HepG2 (cell line): ENCODE data around the gene CMIP. TPM values are rescaled to one million over a fixed set of nuclear protein-coding genes. Genes with fewer than 3 reads are reported as not detected.
A peak's percentile ranks its signal among the peaks of the same experiment; 100 is the strongest.

ENCODE experiments used
- ATAC-seq: fragments of 200-7000 bp; cut with Tn5 transposase; 3 replicates; pipeline ENCODE4 v1.9.1; 2020; ENCODE audit warnings: mild to moderate bottlenecking, moderate library complexity
- BruUV-seq: library from RNA; stranded (reverse); fragments of 400-500 nt; replicated peaks from 2 replicates; lab custom pipeline; 2021; lab: Mats Ljungman, UMichigan
- CTCF ChIA-PET: fragments of 300-600 bp; formaldehyde crosslinking; extraction: SDS; loops from one replicate; lab custom pipeline; 2021; ENCODE audit warnings: low total read pairs, inconsistent platforms, low intra/inter-chr PET ratio; lab: Yijun Ruan, JAX
- POLR2A ChIA-PET: fragments of 350-600 bp; sonication (Branson Sonifier 250); formaldehyde crosslinking; loops from one replicate; lab custom pipeline; 2020; ENCODE audit warnings: antibody characterized with exemption, inconsistent platforms; lab: Yijun Ruan, JAX
- DNase-seq: peaks from one replicate; pipeline ENCODE4 v3.0.0-alpha.2; 2015; ENCODE audit warnings: low spot score
- FAIRE-seq: peaks from 3 replicates; lab custom pipeline; 2011; peaks lifted over from hg19 to GRCh38; lab: Jason Lieb, UNC
- H2AFZ ChIP-seq: one replicate; pipeline ENCODE4 v1.6.1; 2011; ENCODE audit warnings: low read length, inconsistent platforms
- H3K27ac ChIP-seq: fragments of 300-600 bp; 3 replicates; pipeline ENCODE4 v1.8.0; 2011; ENCODE audit warnings: mixed run types, mild to moderate bottlenecking, mixed read lengths, low read length, inconsistent platforms; ENCODE audit not compliant: insufficient read depth; ENCODE audit errors: extremely low read length
- H3K27me3 ChIP-seq, 2 experiments: fragments of 200-600 bp in 1 of 2; 2 replicates in 1 of 2; 3 replicates in 1 of 2; pipeline versions ENCODE4 v1.6.0 to v1.8.0; 2011; ENCODE audit warnings: low read length in 2 of 2, mild to moderate bottlenecking in 2 of 2, moderate library complexity in 2 of 2, inconsistent platforms in 1 of 2; ENCODE audit not compliant: insufficient read depth in 2 of 2, control insufficient read depth in 1 of 2
- H3K36me3 ChIP-seq, 2 experiments: fragments of 200-600 bp in 1 of 2; replicated peaks in 1 of 2; 2 replicates in 1 of 2; 3 replicates in 1 of 2; pipeline versions ENCODE4 v1.5.1 to v1.8.0; 2011; ENCODE audit warnings: low read length in 2 of 2, inconsistent platforms in 1 of 2; ENCODE audit not compliant: insufficient read depth in 2 of 2, control insufficient read depth in 1 of 2
- H3K4me1 ChIP-seq: 2 replicates; pipeline ENCODE4 v1.5.1; 2012; ENCODE audit warnings: low read length, inconsistent platforms; ENCODE audit not compliant: insufficient read depth
- H3K4me2 ChIP-seq: 2 replicates; pipeline ENCODE4 v1.6.0; 2011; ENCODE audit warnings: low read depth, low read length, inconsistent platforms
- H3K4me3 ChIP-seq, 3 experiments: fragments of 200-600 bp in 1 of 3; sonication (generic), shearing (Covaris generic) in 1 of 3; replicated peaks in 1 of 3; 2 replicates each; pipeline ENCODE4 v1.5.1; 2011 to 2016; ENCODE audit warnings: low read length in 3 of 3, inconsistent platforms in 2 of 3, low read depth in 2 of 3, mild to moderate bottlenecking in 2 of 3, control low read depth in 1 of 3, mixed read lengths in 1 of 3; ENCODE audit not compliant: insufficient read depth in 1 of 3
- H3K79me2 ChIP-seq: one replicate; pipeline ENCODE4 v1.6.1; 2011; ENCODE audit warnings: low read length, inconsistent platforms; ENCODE audit not compliant: insufficient read depth
- H3K9ac ChIP-seq: 2 replicates; pipeline ENCODE4 v1.6.0; 2011; ENCODE audit warnings: mild to moderate bottlenecking, low read depth, low read length, inconsistent platforms; ENCODE audit not compliant: insufficient read depth
- H3K9me3 ChIP-seq: 2 replicates; pipeline ENCODE4 v1.5.1; 2012; ENCODE audit warnings: mild to moderate bottlenecking, low read length
- H4K20me1 ChIP-seq: 2 replicates; pipeline ENCODE4 v1.6.0; 2011; ENCODE audit warnings: inconsistent platforms, mild to moderate bottlenecking, low read length, moderate library complexity; ENCODE audit not compliant: insufficient read depth
- ISL2 ChIP-seq: sonication (generic); formaldehyde crosslinking; IDR thresholded peaks from 2 replicates; pipeline ENCODE4 v1.5.0; 2020; ENCODE audit warnings: missing genetic modification reagents
- POLR2A ChIP-seq, 2 experiments: IDR thresholded peaks; 2 replicates each; pipeline ENCODE4 v1.6.1; 2011; ENCODE audit warnings: low read depth in 2 of 2, low read length in 2 of 2, mild to moderate bottlenecking in 1 of 2, moderate library complexity in 1 of 2; ENCODE audit not compliant: insufficient read depth in 1 of 2
- RFX3 ChIP-seq: IDR thresholded peaks from 2 replicates; pipeline ENCODE4 v1.6.1; 2016; ENCODE audit warnings: missing biosample characterization, missing genetic modification reagents
- RXRA ChIP-seq: sonication (generic); formaldehyde crosslinking; IDR thresholded peaks from 2 replicates; pipeline ENCODE4 v1.5.1; 2020; ENCODE audit warnings: missing genetic modification reagents
- STAG1 ChIP-seq: sonication (generic); formaldehyde crosslinking; IDR thresholded peaks from 2 replicates; pipeline ENCODE4 v1.4.0; 2020; ENCODE audit warnings: missing genetic modification reagents
- TARDBP ChIP-seq: sonication (generic); formaldehyde crosslinking; IDR thresholded peaks from 2 replicates; pipeline ENCODE4 v1.8.0; 2022; ENCODE audit warnings: mild to moderate bottlenecking, missing genetic modification reagents
- TBX2 ChIP-seq: sonication (generic); formaldehyde crosslinking; IDR thresholded peaks from 2 replicates; pipeline ENCODE4 v1.5.0; 2020; ENCODE audit warnings: missing genetic modification reagents, mild to moderate bottlenecking, borderline replicate concordance
- TFDP2 ChIP-seq: sonication (generic); formaldehyde crosslinking; IDR thresholded peaks from 2 replicates; pipeline ENCODE4 v1.4.0; 2020; ENCODE audit warnings: missing genetic modification reagents
- THAP8 ChIP-seq: sonication (generic); formaldehyde crosslinking; IDR thresholded peaks from 2 replicates; pipeline ENCODE4 v1.5.1; 2020; ENCODE audit warnings: missing genetic modification reagents, mild to moderate bottlenecking, borderline replicate concordance
- U2AF2 ChIP-seq: fragments of 200-400 bp; formaldehyde crosslinking; IDR thresholded peaks from 2 replicates; pipeline ENCODE4 v1.6.1; 2017; ENCODE audit warnings: low read depth, mild to moderate bottlenecking, low read length
- ZNF235 ChIP-seq: sonication (generic); formaldehyde crosslinking; IDR thresholded peaks from 2 replicates; pipeline ENCODE4 v1.8.1; 2023; ENCODE audit warnings: mild to moderate bottlenecking, missing genetic modification reagents, borderline replicate concordance
- ZNF562 ChIP-seq: sonication (generic); formaldehyde crosslinking; IDR thresholded peaks from 2 replicates; pipeline ENCODE4 v1.8.0; 2022; ENCODE audit warnings: missing genetic modification reagents, borderline replicate concordance
- ZNF619 ChIP-seq: sonication (generic); formaldehyde crosslinking; IDR thresholded peaks from 2 replicates; pipeline ENCODE4 v1.4.0; 2020; ENCODE audit warnings: mild to moderate bottlenecking, missing genetic modification reagents
- ZNF713 ChIP-seq: sonication (generic); formaldehyde crosslinking; IDR thresholded peaks from 2 replicates; pipeline ENCODE4 v1.4.0; 2020; ENCODE audit warnings: mild to moderate bottlenecking, missing genetic modification reagents
- ZNF720 ChIP-seq: sonication (generic); formaldehyde crosslinking; IDR thresholded peaks from 2 replicates; pipeline ENCODE4 v1.4.0; 2020; ENCODE audit warnings: missing genetic modification reagents
- ZNF737 ChIP-seq: sonication (generic); formaldehyde crosslinking; IDR thresholded peaks from 2 replicates; pipeline ENCODE4 v1.5.0; 2020; ENCODE audit warnings: missing genetic modification reagents, mild to moderate bottlenecking, borderline replicate concordance
- ZNF772 ChIP-seq: sonication (generic); formaldehyde crosslinking; IDR thresholded peaks from 2 replicates; pipeline ENCODE4 v1.5.0; 2020; ENCODE audit warnings: mild to moderate bottlenecking, missing genetic modification reagents
- ZNF777 ChIP-seq: sonication (generic); formaldehyde crosslinking; IDR thresholded peaks from 2 replicates; pipeline ENCODE4 v1.4.0; 2020; ENCODE audit warnings: missing genetic modification reagents
- WGBS: methylation state at CpG from one replicate; pipeline ENCODE4 v1.1.6; 2017; ENCODE audit warnings: low lambda C conversion rate; 5-methylcytosine and 5-hydroxymethylcytosine counted together
- in situ Hi-C: cut with HindIII; loops from 2 replicates; pipeline ENCODE4 v1.10.0; 2017; ENCODE audit warnings: low pct_unique_long_range_greater_than_20kb; ENCODE audit not compliant: extremely low pct_ligation_motif_present
- intact Hi-C: fragments of 100-400 bp; cut with micrococcal nuclease; formaldehyde crosslinking; loops from one replicate; pipeline ENCODE4 v1.10.0; 2022; ENCODE audit not compliant: unreplicated experiment
- polyA plus RNA-seq, 8 experiments: library from polyadenylated mRNA; depleted of rRNA in 3 of 8; stranded (reverse) in 7 of 8; unstranded in 1 of 8; fragments of >200 nt; fragmentation: Illumina TruSeq in 4 of 8; extraction: Trizol in 4 of 8; gene quantifications; 2 replicates each; pipeline versions ENCODE4 v1.2.1 to v1.2.3, GENCODE V29; 2011 to 2016; ENCODE audit warnings: low read depth in 4 of 8, missing spikeins in 1 of 8, mixed read lengths in 1 of 8; ENCODE audit not compliant: insufficient read depth in 1 of 8
- total RNA-seq, 5 experiments: library from RNA; depleted of rRNA; stranded (reverse); fragments of >200 nt; fragmentation: Illumina TruSeq; extraction: Trizol; gene quantifications; 2 replicates each; pipeline ENCODE4 v1.2.3, GENCODE V29; 2016; ENCODE audit warnings: low read depth in 1 of 5

The CMIP gene
- total and polyA plus RNA-seq, 2 of the 13 experiments (the other 11 are each of a cell fraction or from before 2014, with no cell fraction given), result 10.9 to 18.1 TPM

GRCh38 chr16:81444448-81445121, at the start of gene CMIP (continued):
- TF ChIP-seq TFDP2 (CRISPR knock-in tag) (peak; percentile 57; the same call in 1 of the 2 replicates), ZNF777 (CRISPR knock-in tag) (peak; percentile 89), POLR2A (IDR thresholded peaks at IDR 0.05; ENCODE audit: insufficient read depth in 1 of 2, low read depth in 2 of 2, low read length in 2 of 2) (peak in 1 of 2 experiments; percentile 14; a peak in 1 of 4 replicates)

- FAIRE-seq (no peak), DNase-seq (no peak), ATAC-seq (peak; percentile 30)
- H3K36me3 ChIP-seq, result peaks cover 0 to 5% of the 10 kb centered on the region in 2 experiments; a peak in 3 of 5 replicates
- peaks cover 4% of the 10 kb centered on the region; the same call in 1 of the 2 replicates for H3K9me3 ChIP-seq
- BruUV-seq, result no TSS peak
- H3K4me2 ChIP-seq, result no peak overlapping the region
- no peaks in the 10 kb centered on the region for H4K20me1 ChIP-seq
- 72% methylated on average over 12 of the region's 13 CpGs for WGBS
- H3K79me2 ChIP-seq, result no peaks in the 10 kb centered on the region
- no peak overlapping the region for H3K27ac ChIP-seq
- TF ChIP-seq ISL2 (no peak), ZNF720 (CRISPR knock-in tag) (no peak), ZNF235 (CRISPR knock-in tag) (no peak), THAP8 (no peak), STAG1 (CRISPR knock-in tag) (no peak), RFX3 (CRISPR knock-in tag) (no peak), TARDBP (CRISPR knock-in tag) (no peak), ZNF562 (no peak), RXRA (no peak), U2AF2 (no peak), ZNF737 (CRISPR knock-in tag) (no peak), ZNF713 (CRISPR knock-in tag) (no peak), TBX2 (CRISPR knock-in tag) (no peak), ZNF619 (CRISPR knock-in tag) (no peak), ZNF772 (CRISPR knock-in tag) (no peak)
- in situ Hi-C loops (no loop called here), intact Hi-C loops (no loop called here)
- no peak overlapping the region for H3K9ac ChIP-seq
- ChIA-PET CTCF (no interaction called here), POLR2A (no interaction called here)
- no peaks in the 10 kb centered on the region for H3K27me3 ChIP-seq
- H3K4me3 ChIP-seq, result no peak overlapping the region
- no peaks in the 10 kb centered on the region for H3K4me1 ChIP-seq
- H2AFZ ChIP-seq, result no peak overlapping the region
Observed at GRCh38 chr16:81394966-81395655, 49.5 kb upstream of the CMIP start.
